ENCODE measurements around the gene MXD4.

The MXD4 gene

GRCh38 chr4:2290974-2291704 lies 29.2 kb upstream of the MXD4 start:
- no peak overlapping the region for H3K27ac ChIP-seq
- TF ChIP-seq CTCF (conservative IDR thresholded peaks at IDR 0.05), result no peak

- no peak for TF ChIP-seq CTCF (conservative IDR thresholded peaks at IDR 0.05)
- no peak overlapping the region for H3K27ac ChIP-seq
Observed at GRCh38 chr4:2290488-2290887, 28.6 kb upstream of the MXD4 start.

DNA sequence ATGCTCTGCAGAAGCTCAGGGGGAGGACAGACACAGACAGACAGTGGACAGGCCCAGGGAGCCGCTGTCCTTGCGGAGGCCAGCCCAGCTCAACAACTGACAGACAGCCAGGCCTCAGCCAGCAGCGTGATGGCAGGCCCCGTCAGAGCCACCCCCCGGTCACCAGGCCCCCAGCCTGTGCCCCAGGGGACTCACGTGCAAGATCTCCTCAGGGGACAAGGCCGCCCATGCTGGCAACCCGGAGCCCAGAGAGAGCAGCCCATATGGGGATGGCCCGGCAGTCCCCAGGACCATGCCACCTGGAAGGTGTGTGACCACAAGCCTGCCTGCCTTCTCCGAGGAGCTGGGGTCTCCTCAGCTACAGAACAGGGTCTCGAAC lies 28.0 kb upstream of the MXD4 start:
- TF ChIP-seq CTCF (conservative IDR thresholded peaks at IDR 0.05), result no peak
- no peak overlapping the region for H3K27ac ChIP-seq

- no peak overlapping the region for H3K27ac ChIP-seq
- TF ChIP-seq CTCF (conservative IDR thresholded peaks at IDR 0.05), result no peak
Observed at GRCh38 chr4:2289311-2289954, 27.5 kb upstream of the MXD4 start.

GRCh38 chr4:2288051-2288541 lies 26.2 kb upstream of the MXD4 start:
- TF ChIP-seq CTCF (conservative IDR thresholded peaks at IDR 0.05), result no peak
- no peak overlapping the region for H3K27ac ChIP-seq

DNA sequence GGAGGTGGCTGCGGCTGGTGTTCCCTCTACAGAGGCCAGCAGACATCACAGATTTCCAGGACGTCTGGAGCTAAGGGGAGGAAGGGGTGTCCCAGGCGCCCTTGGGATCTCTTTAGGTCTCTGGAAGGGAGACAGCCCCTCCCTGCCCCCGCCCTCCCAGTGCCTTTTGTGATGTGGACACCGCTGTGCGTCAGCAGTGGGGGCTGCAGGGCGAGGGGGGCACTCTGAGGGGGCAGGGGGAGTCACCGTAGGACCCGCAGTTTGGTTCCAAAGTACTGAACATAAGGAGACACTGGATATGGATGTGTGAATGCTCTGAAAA lies 25.6 kb upstream of the MXD4 start:
- H3K27ac ChIP-seq, result 0 out of 2 replicates have a peak overlapping the region, but pooled peaks have one; percentile 22
- TF ChIP-seq CTCF (conservative IDR thresholded peaks at IDR 0.05), result no peak

DNA sequence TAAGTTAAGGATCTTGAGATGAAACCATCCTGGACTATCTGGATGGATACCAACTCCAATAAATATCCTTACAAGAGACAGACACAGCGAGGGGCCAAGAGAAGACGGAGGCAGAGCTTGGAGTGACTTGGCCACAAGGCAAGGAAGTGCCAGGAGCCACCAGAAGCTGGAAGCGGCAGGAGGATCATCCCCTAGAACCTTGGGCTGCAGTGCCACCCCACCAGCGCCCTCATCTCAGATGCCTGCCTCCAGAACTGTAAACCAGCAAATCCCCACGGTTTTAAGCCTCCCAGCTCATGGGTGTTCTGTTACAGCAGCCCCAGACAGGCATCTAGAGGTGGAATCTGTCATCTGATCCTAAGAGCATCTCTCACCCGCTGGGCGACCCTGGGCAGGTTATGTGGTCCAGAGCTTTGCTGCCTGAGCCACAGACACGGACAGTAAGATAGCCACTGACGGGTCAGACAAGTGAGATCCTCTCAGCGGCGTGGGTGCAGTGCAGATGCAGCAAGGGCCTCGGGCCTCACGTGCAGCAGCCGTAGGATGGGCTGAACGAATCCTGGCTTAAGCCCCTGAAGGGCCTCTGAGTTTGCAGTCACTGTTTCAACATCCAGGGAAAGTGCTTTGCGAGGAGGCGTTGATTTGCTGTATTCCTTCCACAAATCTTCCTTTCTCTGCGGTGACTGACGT lies 25.1 kb upstream of the MXD4 start:
- H3K27ac ChIP-seq, result 0 out of 2 replicates have a peak overlapping the region, but pooled peaks have one; percentile 22
- TF ChIP-seq CTCF (conservative IDR thresholded peaks at IDR 0.05), result no peak

All from VCaP (cell line).